ENCODE measurements around the gene CAMTA1.
"Not testable (repeated sequence)": the region's sequence is repeated elsewhere in the genome, so short reads cannot be mapped to it uniquely, and the experiment has no call there.

The CAMTA1 gene

GRCh38 chr1:7363450-7363849 is 578.2 kb downstream of the CAMTA1 start:
- no peak for DNase-seq (ENCODE audit: low read depth in 2 of 2)

- no peak for DNase-seq (ENCODE audit: low read depth in 2 of 2)
These were observed 580.5 kb downstream of the CAMTA1 start for GRCh38 chr1:7365706-7366105.

GRCh38 chr1:7366286-7366954 is 581.2 kb downstream of the CAMTA1 start:
- DNase-seq (ENCODE audit: low read depth in 2 of 2): no peak

GRCh38 chr1:7366955-7367665 is 581.9 kb downstream of the CAMTA1 start:
- DNase-seq (ENCODE audit: low read depth in 2 of 2): no peak

- DNase-seq (ENCODE audit: low read depth in 2 of 2): no peak
These were observed 584.6 kb downstream of the CAMTA1 start for GRCh38 chr1:7369866-7370265.

GRCh38 chr1:7371926-7372325 is 586.7 kb downstream of the CAMTA1 start:
- no peak for DNase-seq (ENCODE audit: low read depth in 2 of 2)

- no peak for DNase-seq (ENCODE audit: low read depth in 2 of 2)
These were observed 587.3 kb downstream of the CAMTA1 start for GRCh38 chr1:7372477-7373120.

- DNase-seq (ENCODE audit: low read depth in 2 of 2): no peak
These were observed 588.0 kb downstream of the CAMTA1 start for GRCh38 chr1:7373251-7373650.

- no peak for DNase-seq (ENCODE audit: low read depth in 2 of 2)
These were observed 588.8 kb downstream of the CAMTA1 start for GRCh38 chr1:7373876-7374562.

- DNase-seq (ENCODE audit: low read depth in 2 of 2): no peak
These were observed 589.4 kb downstream of the CAMTA1 start for GRCh38 chr1:7374563-7375160.

- DNase-seq (ENCODE audit: low read depth in 2 of 2): no peak
These were observed 590.1 kb downstream of the CAMTA1 start for GRCh38 chr1:7375329-7375728.

- DNase-seq (ENCODE audit: low read depth in 2 of 2): no peak
These were observed 590.8 kb downstream of the CAMTA1 start for GRCh38 chr1:7375781-7376660.

GRCh38 chr1:7376676-7377075 is 591.4 kb downstream of the CAMTA1 start:
- DNase-seq (ENCODE audit: low read depth in 2 of 2): no peak

GRCh38 chr1:7378346-7379130 is 593.3 kb downstream of the CAMTA1 start:
- no peak for DNase-seq (ENCODE audit: low read depth in 2 of 2)

- no peak for DNase-seq (ENCODE audit: low read depth in 2 of 2)
These were observed 594.3 kb downstream of the CAMTA1 start for GRCh38 chr1:7379441-7379971.

- DNase-seq (ENCODE audit: low read depth in 2 of 2): not testable (repeated sequence)
These were observed 594.8 kb downstream of the CAMTA1 start for GRCh38 chr1:7380068-7380467.

- no peak for DNase-seq (ENCODE audit: low read depth in 2 of 2)
These were observed 595.5 kb downstream of the CAMTA1 start for GRCh38 chr1:7380712-7381111.

- not testable (repeated sequence) for DNase-seq (ENCODE audit: low read depth in 2 of 2)
These were observed 596.5 kb downstream of the CAMTA1 start for GRCh38 chr1:7381729-7382128.

GRCh38 chr1:7382971-7383370 is 597.7 kb downstream of the CAMTA1 start:
- no peak for DNase-seq (ENCODE audit: low read depth in 2 of 2)
